Gastroesophageal sphincter (tissue), 4 donors: ENCODE measurements around the gene IL13. TPM values are rescaled to one million over a fixed set of nuclear protein-coding genes. Genes with fewer than 3 reads are reported as not detected.

Source experiments
- ATAC-seq: fragments of 150-250 bp; one replicate; pipeline ENCODE4 v1.9.1; 2016; ENCODE audit warnings: mild to moderate bottlenecking, moderate library complexity
- H3K27ac ChIP-seq, 4 donors: fragments of 200-600 bp; sonication (generic) in 3 of 4; 1 replicate in 3 of 4; 2 replicates in 1 of 4; pipeline ENCODE4 v1.5.1; 2016 to 2019
- H3K27me3 ChIP-seq: fragments of 200-600 bp; sonication (generic); one replicate; pipeline ENCODE4 v1.5.1; 2019
- H3K36me3 ChIP-seq, 2 donors: fragments of 200-600 bp; sonication (generic); one replicate each; pipeline ENCODE4 v1.5.1; 2019; ENCODE audit warnings: control low read depth in 1 of 2
- H3K4me1 ChIP-seq, 3 donors: fragments of 200-600 bp; sonication (generic); 1 replicate in 2 of 3; 2 replicates in 1 of 3; pipeline ENCODE4 v1.5.1; 2016 to 2019; ENCODE audit warnings: control low read depth in 2 of 3
- H3K4me3 ChIP-seq, 2 donors: fragments of 200-600 bp; sonication (generic); one replicate each; pipeline ENCODE4 v1.5.1; 2019; ENCODE audit warnings: mild to moderate bottlenecking in 1 of 2, moderate library complexity in 1 of 2
- H3K9me3 ChIP-seq, 3 donors: fragments of 200-600 bp; sonication (generic); one replicate each; pipeline ENCODE4 v1.5.1; 2017 to 2019; ENCODE audit warnings: control low read depth in 2 of 3
- CTCF ChIP-seq, 4 experiments: fragments of 200-600 bp in 2 of 4; fragments of 450-650 bp in 2 of 4; sonication (generic) in 1 of 4; IDR thresholded peaks; one replicate each; pipeline ENCODE4 v1.5.1; 2017 to 2019; ENCODE audit warnings: antibody characterized with exemption in 4 of 4, mild to moderate bottlenecking in 2 of 4, moderate library complexity in 2 of 4
- EP300 ChIP-seq: sonication (generic); formaldehyde crosslinking; IDR thresholded peaks from one replicate; pipeline ENCODE4 v1.6.1; 2017; ENCODE audit warnings: antibody characterized with exemption, mild to moderate bottlenecking
- POLR2A ChIP-seq, 2 donors: fragments of 450-650 bp; IDR thresholded peaks; one replicate each; pipeline ENCODE4 v1.6.1; 2017; ENCODE audit warnings: antibody characterized with exemption in 2 of 2, mild to moderate bottlenecking in 2 of 2, moderate library complexity in 1 of 2
- POLR2AphosphoS5 ChIP-seq: sonication (generic); formaldehyde crosslinking; IDR thresholded peaks from one replicate; pipeline ENCODE4 v1.6.1; 2017; ENCODE audit warnings: antibody characterized with exemption
- WGBS, 2 donors: methylation state at CpG; one replicate each; pipeline ENCODE4 v1.1.5; 2018; ENCODE audit warnings: low coverage in 1 of 2; 5-methylcytosine and 5-hydroxymethylcytosine counted together
- total RNA-seq, 4 donors: library from RNA; depleted of rRNA; stranded (reverse); fragments of >200 nt; gene quantifications; one replicate each; pipeline ENCODE4 v1.1.0, GENCODE V29; 2016

IL13 gene
- total RNA-seq, 4 donors from 2014 or later: not detected

- no peak for TF ChIP-seq CTCF (IDR thresholded peaks at IDR 0.05)
- no peak for TF ChIP-seq EP300
- no peak for TF ChIP-seq POLR2AphosphoS5
- no peak for TF ChIP-seq POLR2A (IDR thresholded peaks at IDR 0.05)
- H3K4me1 ChIP-seq: peaks cover 0 to 15% (median 5%) of the 10 kb centered on the region in 3 donors
- no peaks in the 10 kb centered on the region for H3K9me3 ChIP-seq
- 63 to 90% methylated on average over 2 of the region's 23 CpGs for WGBS, 2 donors
- H3K27me3 ChIP-seq: peaks cover 42% of the 10 kb centered on the region
- no peaks in the 10 kb centered on the region for H3K36me3 ChIP-seq
- no peak overlapping the region for H3K27ac ChIP-seq
- ATAC-seq: no peak
- no peak overlapping the region for H3K4me3 ChIP-seq
These were observed 1.9 kb downstream of the IL13 start for GRCh38 chr5:132659598-132660493.

- Histone ChIP-seq H3K4me1 (peaks cover 0 to 5% (median 0%) of the 10 kb centered on the region in 3 donors), H3K4me3 (no peak overlapping the region), H3K27me3 (peaks cover 26% of the 10 kb centered on the region), H3K27ac (no peak overlapping the region), H3K9me3 (no peaks in the 10 kb centered on the region), H3K36me3 (no peaks in the 10 kb centered on the region)
- ATAC-seq: no peak
- TF ChIP-seq POLR2A (IDR thresholded peaks at IDR 0.05) (no peak), POLR2AphosphoS5 (no peak), CTCF (IDR thresholded peaks at IDR 0.05) (no peak)
- WGBS, 2 donors: 95 to 96% methylated on average over 3 to 5 of the region's 12 CpGs
These were observed 3.4 kb downstream of the IL13 start for GRCh38 chr5:132661231-132662003.

GRCh38 chr5:132662004-132662401, 4.0 kb downstream of the IL13 start:
- Histone ChIP-seq H3K27me3 (peaks cover 21% of the 10 kb centered on the region), H3K9me3 (no peaks in the 10 kb centered on the region), H3K36me3 (no peaks in the 10 kb centered on the region), H3K4me3 (no peak overlapping the region), H3K27ac (no peak overlapping the region), H3K4me1 (no peaks in the 10 kb centered on the region)
- no peak for TF ChIP-seq CTCF (IDR thresholded peaks at IDR 0.05)
- TF ChIP-seq EP300: no peak
- TF ChIP-seq POLR2AphosphoS5: no peak
- TF ChIP-seq POLR2A (IDR thresholded peaks at IDR 0.05): no peak
- ATAC-seq: no peak
- 80% methylated on average over 1 of the region's 9 CpGs; no CpG with 5 or more reads in 1 of the 2 donors for WGBS, 2 donors

- TF ChIP-seq EP300 (no peak), POLR2AphosphoS5 (no peak), POLR2A (IDR thresholded peaks at IDR 0.05) (no peak), CTCF (IDR thresholded peaks at IDR 0.05) (no peak)
These were observed 5.2 kb downstream of the IL13 start for GRCh38 chr5:132662925-132663770.

More at GRCh38 chr5:132662925-132663770, 5.2 kb downstream of the IL13 start:
- Histone ChIP-seq H3K36me3 (no peaks in the 10 kb centered on the region), H3K27ac (no peak overlapping the region), H3K27me3 (peaks cover 12% of the 10 kb centered on the region), H3K4me3 (no peak overlapping the region), H3K4me1 (no peaks in the 10 kb centered on the region), H3K9me3 (no peaks in the 10 kb centered on the region)
- 39 to 73% methylated on average over 4 to 10 of the region's 25 CpGs for WGBS, 2 donors
- ATAC-seq: no peak
